Astrocyte (in vitro differentiated cells and primary cell): Measurements from ENCODE around the gene RASGRP2. TPM values are rescaled to one million over a fixed set of nuclear protein-coding genes. Genes with fewer than 3 reads are reported as not detected.

Source experiments
- DNase-seq: peaks from one replicate; pipeline ENCODE4 v3.0.0-alpha.2; 2010; ENCODE audit warnings: low read depth
- FAIRE-seq: peaks from 2 replicates; lab custom pipeline; 2011; peaks lifted over from hg19 to GRCh38; lab: Jason Lieb, UNC
- H2AFZ ChIP-seq: 2 replicates; pipeline ENCODE4 v1.6.0; 2012; ENCODE audit warnings: low read depth, low read length, inconsistent platforms
- H3K27ac ChIP-seq: 2 replicates; pipeline ENCODE4 v1.5.1; 2011; ENCODE audit warnings: low read depth, low read length, inconsistent platforms
- H3K27me3 ChIP-seq: 2 replicates; pipeline ENCODE4 v1.6.0; 2011; ENCODE audit warnings: low read length, inconsistent platforms; ENCODE audit not compliant: insufficient read depth
- H3K36me3 ChIP-seq: 2 replicates; pipeline ENCODE4 v1.5.1; 2011; ENCODE audit warnings: low read length, inconsistent platforms; ENCODE audit not compliant: insufficient read depth
- H3K4me1 ChIP-seq: 2 replicates; pipeline ENCODE4 v1.5.1; 2011; ENCODE audit warnings: low read length, inconsistent platforms; ENCODE audit not compliant: insufficient read depth
- H3K4me2 ChIP-seq: 2 replicates; pipeline ENCODE4 v1.6.0; 2012; ENCODE audit warnings: low read length, inconsistent platforms
- H3K4me3 ChIP-seq: 2 replicates; pipeline ENCODE4 v1.5.1; 2011; ENCODE audit warnings: low read depth, mild to moderate bottlenecking, low read length, inconsistent platforms; ENCODE audit not compliant: insufficient read depth
- H3K79me2 ChIP-seq: 2 replicates; pipeline ENCODE4 v1.6.0; 2012; ENCODE audit warnings: mild to moderate bottlenecking, low read length, inconsistent platforms; ENCODE audit not compliant: insufficient read depth
- H3K9ac ChIP-seq: 2 replicates; pipeline ENCODE4 v1.6.0; 2012; ENCODE audit warnings: mild to moderate bottlenecking, low read length, inconsistent platforms
- H3K9me3 ChIP-seq: 2 replicates; pipeline ENCODE4 v1.5.1; 2012; ENCODE audit warnings: low read depth, mild to moderate bottlenecking, low read length, inconsistent platforms; ENCODE audit not compliant: insufficient read depth
- H4K20me1 ChIP-seq: 2 replicates; pipeline ENCODE4 v1.6.0; 2012; ENCODE audit warnings: low read length, inconsistent platforms; ENCODE audit not compliant: insufficient read depth
- H3K27ac Mint-ChIP-seq: one replicate; pipeline ENCODE4 v1.8.0; 2021; ENCODE audit warnings: mild to moderate bottlenecking, mixed read lengths; ENCODE audit not compliant: unreplicated experiment
- H3K27me3 Mint-ChIP-seq: one replicate; pipeline ENCODE4 v1.8.0; 2021; ENCODE audit warnings: low read depth, mixed read lengths; ENCODE audit not compliant: unreplicated experiment
- H3K36me3 Mint-ChIP-seq: one replicate; pipeline ENCODE4 v1.8.0; 2021; ENCODE audit warnings: low read depth, mixed read lengths; ENCODE audit not compliant: unreplicated experiment
- H3K4me1 Mint-ChIP-seq: one replicate; pipeline ENCODE4 v1.8.0; 2021; ENCODE audit warnings: low read depth, mixed read lengths; ENCODE audit not compliant: unreplicated experiment
- H3K4me3 Mint-ChIP-seq: one replicate; pipeline ENCODE4 v1.8.0; 2021; ENCODE audit warnings: mild to moderate bottlenecking, moderate library complexity, mixed read lengths; ENCODE audit not compliant: unreplicated experiment
- H3K9me3 Mint-ChIP-seq: one replicate; pipeline ENCODE4 v1.8.0; 2021; ENCODE audit warnings: mild to moderate bottlenecking, mixed read lengths; ENCODE audit not compliant: unreplicated experiment
- EZH2 ChIP-seq: IDR thresholded peaks from 2 replicates; pipeline ENCODE4 v1.6.1; 2012; ENCODE audit warnings: mild to moderate bottlenecking, low read length, inconsistent platforms; ENCODE audit not compliant: insufficient read depth
- total RNA-seq: library from RNA; stranded (reverse); gene quantifications from 2 replicates; pipeline ENCODE4 v1.2.1, GENCODE V29; 2021
- TF ChIP-seq, protein P1 (sequence below): IDR thresholded peaks from 2 replicates; pipeline ENCODE4 v1.5.1; 2011; ENCODE audit warnings: low read depth, mild to moderate bottlenecking, inconsistent platforms, low read length, moderate library complexity; ENCODE audit not compliant: insufficient read depth

The RASGRP2 gene
- total RNA-seq, 1 donor from 2014 or later = 3.9 TPM

DNA sequence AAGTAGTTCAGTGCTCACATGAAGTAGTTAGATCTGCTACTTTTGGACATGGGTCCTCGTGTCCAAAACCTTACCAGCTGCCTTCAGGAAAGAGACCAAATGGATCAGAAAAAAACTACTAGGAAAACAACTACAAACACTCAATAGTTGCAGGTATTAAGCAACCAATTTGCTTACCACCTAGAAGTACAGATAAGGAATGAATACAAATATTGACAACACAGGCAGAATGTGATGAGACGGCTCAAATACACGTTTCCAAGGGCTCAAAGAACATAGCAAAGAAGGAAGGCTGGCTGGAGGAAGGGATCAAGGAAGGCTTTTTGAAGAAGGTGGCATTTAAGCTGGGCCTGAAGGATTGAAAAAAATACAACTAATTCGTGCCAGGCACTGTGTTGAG, 62.8 kb downstream of the RASGRP2 start:
- no peaks in the 10 kb centered on the region for H3K4me1 ChIP-seq
- H4K20me1 ChIP-seq = no peaks in the 10 kb centered on the region
- no peak overlapping the region for H2AFZ ChIP-seq
- peaks cover 5% of the 10 kb centered on the region for H3K36me3 Mint-ChIP-seq
- H3K4me3 ChIP-seq = no peak overlapping the region
- H3K9me3 Mint-ChIP-seq = peaks cover 3% of the 10 kb centered on the region
- H3K4me2 ChIP-seq = no peak overlapping the region
- H3K9ac ChIP-seq = no peak overlapping the region
- no peaks in the 10 kb centered on the region for H3K79me2 ChIP-seq
- no peak overlapping the region for H3K27ac Mint-ChIP-seq
- peaks cover 49% of the 10 kb centered on the region for H3K27me3 ChIP-seq
- no peaks in the 10 kb centered on the region for H3K4me1 Mint-ChIP-seq
- no peaks in the 10 kb centered on the region for H3K36me3 ChIP-seq
- H3K4me3 Mint-ChIP-seq = no peak overlapping the region
- peaks cover 77% of the 10 kb centered on the region for H3K27me3 Mint-ChIP-seq
- FAIRE-seq (no peak), DNase-seq (no peak)
- TF ChIP-seq, protein P1, sequence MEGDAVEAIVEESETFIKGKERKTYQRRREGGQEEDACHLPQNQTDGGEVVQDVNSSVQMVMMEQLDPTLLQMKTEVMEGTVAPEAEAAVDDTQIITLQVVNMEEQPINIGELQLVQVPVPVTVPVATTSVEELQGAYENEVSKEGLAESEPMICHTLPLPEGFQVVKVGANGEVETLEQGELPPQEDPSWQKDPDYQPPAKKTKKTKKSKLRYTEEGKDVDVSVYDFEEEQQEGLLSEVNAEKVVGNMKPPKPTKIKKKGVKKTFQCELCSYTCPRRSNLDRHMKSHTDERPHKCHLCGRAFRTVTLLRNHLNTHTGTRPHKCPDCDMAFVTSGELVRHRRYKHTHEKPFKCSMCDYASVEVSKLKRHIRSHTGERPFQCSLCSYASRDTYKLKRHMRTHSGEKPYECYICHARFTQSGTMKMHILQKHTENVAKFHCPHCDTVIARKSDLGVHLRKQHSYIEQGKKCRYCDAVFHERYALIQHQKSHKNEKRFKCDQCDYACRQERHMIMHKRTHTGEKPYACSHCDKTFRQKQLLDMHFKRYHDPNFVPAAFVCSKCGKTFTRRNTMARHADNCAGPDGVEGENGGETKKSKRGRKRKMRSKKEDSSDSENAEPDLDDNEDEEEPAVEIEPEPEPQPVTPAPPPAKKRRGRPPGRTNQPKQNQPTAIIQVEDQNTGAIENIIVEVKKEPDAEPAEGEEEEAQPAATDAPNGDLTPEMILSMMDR = no peak
- TF ChIP-seq EZH2 = no peak
- H3K9me3 ChIP-seq = no peaks in the 10 kb centered on the region
- H3K27ac ChIP-seq = no peak overlapping the region

DNA sequence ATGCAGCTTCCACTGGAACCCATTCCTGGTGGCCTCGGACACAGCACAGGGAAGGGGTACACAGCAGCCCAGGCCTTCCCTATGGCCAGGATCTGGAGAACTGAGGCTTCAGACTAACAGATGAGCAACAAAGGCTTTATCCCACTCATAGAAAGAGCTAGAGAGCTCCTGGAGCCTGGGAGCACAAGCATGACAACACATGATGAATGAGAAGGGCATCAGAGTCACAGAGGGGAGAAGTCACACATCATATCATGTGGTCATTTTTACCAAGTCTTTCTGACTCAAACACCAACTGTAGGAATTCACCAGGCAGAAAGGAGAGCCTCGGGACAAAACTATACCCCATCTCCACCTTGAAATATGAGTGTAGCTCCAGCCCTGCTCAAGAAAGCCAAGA, 64.1 kb downstream of the RASGRP2 start:
- H3K27ac ChIP-seq = no peak overlapping the region
- no peak overlapping the region for H3K4me3 Mint-ChIP-seq
- no peak for TF ChIP-seq EZH2
- TF ChIP-seq, protein P1 = no peak
- H3K9me3 ChIP-seq = no peaks in the 10 kb centered on the region
- peaks cover 5% of the 10 kb centered on the region for H3K36me3 Mint-ChIP-seq
- H4K20me1 ChIP-seq = no peaks in the 10 kb centered on the region
- peaks cover 12% of the 10 kb centered on the region for H3K4me1 ChIP-seq
- H3K36me3 ChIP-seq = no peaks in the 10 kb centered on the region
- no peak overlapping the region for H3K4me3 ChIP-seq
- H3K4me2 ChIP-seq = no peak overlapping the region
- peaks cover 3% of the 10 kb centered on the region for H3K9me3 Mint-ChIP-seq
- peaks cover 68% of the 10 kb centered on the region for H3K27me3 Mint-ChIP-seq
- no peak overlapping the region for H3K27ac Mint-ChIP-seq
- H3K79me2 ChIP-seq = no peaks in the 10 kb centered on the region
- peaks cover 11% of the 10 kb centered on the region for H3K4me1 Mint-ChIP-seq
- H2AFZ ChIP-seq = no peak overlapping the region
- DNase-seq = no peak
- no peak overlapping the region for H3K9ac ChIP-seq
- FAIRE-seq = no peak
- H3K27me3 ChIP-seq = peaks cover 49% of the 10 kb centered on the region

DNA sequence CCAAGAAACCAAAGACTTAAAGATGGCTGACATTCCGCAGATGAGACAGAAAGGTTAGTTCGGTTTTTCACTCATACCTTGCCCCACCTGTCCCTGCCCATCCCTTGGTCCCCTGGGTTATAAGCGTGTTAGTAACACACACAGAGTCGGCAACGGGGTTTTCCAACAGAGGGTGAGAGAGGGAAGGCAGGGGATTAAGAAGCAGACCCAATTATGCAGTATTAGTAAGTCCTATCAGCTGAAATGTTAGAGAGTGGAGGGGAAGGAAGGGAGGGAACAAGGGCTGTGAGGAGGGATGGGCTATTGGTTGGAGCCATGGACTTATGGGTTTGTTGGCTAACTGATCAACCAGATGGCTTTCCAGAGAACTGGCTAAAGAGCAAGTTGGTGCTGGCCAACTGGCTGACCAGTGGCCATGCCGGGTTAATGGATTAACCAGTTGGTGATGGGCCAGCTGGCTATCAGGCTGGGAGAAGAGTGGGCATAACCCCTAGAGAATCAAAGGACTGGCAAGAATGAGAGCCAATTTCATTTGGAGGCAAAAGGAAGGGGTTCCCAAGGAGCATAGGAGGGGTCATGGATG, 66.4 kb downstream of the RASGRP2 start:
- H3K27me3 ChIP-seq = peaks cover 46% of the 10 kb centered on the region
- H3K27me3 Mint-ChIP-seq = peaks cover 56% of the 10 kb centered on the region
- FAIRE-seq = no peak

More for the DNA sequence above, 66.4 kb downstream of the RASGRP2 start:
- no peak overlapping the region for H3K9ac ChIP-seq
- H3K4me1 Mint-ChIP-seq = peaks cover 11% of the 10 kb centered on the region
- no peak overlapping the region for H3K27ac Mint-ChIP-seq
- no peak overlapping the region for H3K4me3 Mint-ChIP-seq
- H3K9me3 Mint-ChIP-seq = no peaks in the 10 kb centered on the region
- no peaks in the 10 kb centered on the region for H3K79me2 ChIP-seq
- H3K27ac ChIP-seq = no peak overlapping the region
- H3K9me3 ChIP-seq = no peaks in the 10 kb centered on the region
- H4K20me1 ChIP-seq = no peaks in the 10 kb centered on the region
- TF ChIP-seq EZH2 = no peak
- TF ChIP-seq, protein P1 = no peak
- peaks cover 13% of the 10 kb centered on the region for H3K4me1 ChIP-seq
- H2AFZ ChIP-seq = no peak overlapping the region
- no peak overlapping the region for H3K4me2 ChIP-seq
- peaks cover 2% of the 10 kb centered on the region for H3K36me3 Mint-ChIP-seq
- no peak overlapping the region for H3K4me3 ChIP-seq
- DNase-seq = no peak
- no peaks in the 10 kb centered on the region for H3K36me3 ChIP-seq
